Endothelial cell of umbilical vein (primary cell): ENCODE measurements around the gene FOS. TPM values are rescaled to one million over a fixed set of nuclear protein-coding genes. Genes with fewer than 3 reads are reported as not detected.

Experiments
- BruUV-seq: library from RNA; stranded (reverse); fragments of 400-500 nt; replicated peaks from 2 replicates; lab custom pipeline; 2021; lab: Mats Ljungman, UMichigan
- CTCF ChIA-PET: fragments of 300-600, 350-600 bp; sonication (Branson Sonifier 250); formaldehyde crosslinking; loops from one replicate; lab custom pipeline; 2021; ENCODE audit warnings: antibody characterized with exemption, inconsistent platforms; lab: Charles Lee
- POLR2A ChIA-PET: fragments of 300-600, 350-600 bp; sonication (Branson Sonifier 250); formaldehyde crosslinking; loops from one replicate; lab custom pipeline; 2021; ENCODE audit warnings: antibody characterized with exemption, inconsistent platforms; lab: Charles Lee
- DNase-seq: peaks from one replicate; pipeline ENCODE4 v3.0.0-alpha.2; 2011; ENCODE audit warnings: low read depth, low spot score
- FAIRE-seq: peaks from 2 replicates; lab custom pipeline; 2011; peaks lifted over from hg19 to GRCh38; lab: Jason Lieb, UNC
- H2AFZ ChIP-seq: 2 replicates; pipeline ENCODE4 v1.6.0; 2012; ENCODE audit warnings: low read depth, low read length, control low read depth, inconsistent platforms
- H3K27ac ChIP-seq: 2 replicates; pipeline ENCODE4 v1.5.1; 2011; ENCODE audit warnings: low read depth, mild to moderate bottlenecking, control low read depth, low read length, moderate library complexity; ENCODE audit not compliant: insufficient read depth
- H3K27me3 ChIP-seq, 2 experiments: 2 replicates each; pipeline versions ENCODE4 v1.6.0 to v1.6.1; 2011; ENCODE audit warnings: low read length in 2 of 2, mixed read lengths in 1 of 2; ENCODE audit not compliant: control insufficient read depth in 2 of 2, insufficient read depth in 2 of 2
- H3K36me3 ChIP-seq, 2 experiments: 2 replicates in 1 of 2; 3 replicates in 1 of 2; pipeline ENCODE4 v1.5.1; 2011; ENCODE audit warnings: low read length in 2 of 2, mild to moderate bottlenecking in 1 of 2, moderate library complexity in 1 of 2; ENCODE audit not compliant: control insufficient read depth in 2 of 2, insufficient read depth in 2 of 2; ENCODE audit errors: extremely low read depth in 1 of 2
- H3K4me1 ChIP-seq: 3 replicates; pipeline ENCODE4 v1.5.1; 2011; ENCODE audit warnings: mild to moderate bottlenecking, low read length; ENCODE audit not compliant: control insufficient read depth, insufficient read depth; ENCODE audit errors: extremely low read depth
- H3K4me2 ChIP-seq: 2 replicates; pipeline ENCODE4 v1.6.1; 2011; ENCODE audit warnings: low read length, control low read depth, mixed read lengths; ENCODE audit not compliant: insufficient read depth
- H3K4me3 ChIP-seq, 3 experiments: fragments of 200-600 bp in 1 of 3; sonication (generic), shearing (Covaris generic) in 1 of 3; replicated peaks in 1 of 3; 2 replicates each; pipeline ENCODE4 v1.5.1; 2011 to 2016; ENCODE audit warnings: control low read depth in 3 of 3, low read length in 3 of 3, mild to moderate bottlenecking in 2 of 3, inconsistent platforms in 1 of 3, low read depth in 1 of 3, moderate library complexity in 1 of 3; ENCODE audit not compliant: insufficient read depth in 1 of 3
- H3K79me2 ChIP-seq: 2 replicates; pipeline ENCODE4 v1.6.0; 2012; ENCODE audit warnings: low read length, inconsistent platforms; ENCODE audit not compliant: control insufficient read depth, insufficient read depth
- H3K9ac ChIP-seq: replicated peaks from 2 replicates; pipeline ENCODE3; 2011; ENCODE audit warnings: low read length, control low read depth; ENCODE audit not compliant: insufficient read depth; ENCODE audit errors: extremely low read depth
- H3K9me1 ChIP-seq: replicated peaks from 3 replicates; pipeline ENCODE4 v1.6.0; 2011; ENCODE audit warnings: mild to moderate bottlenecking, low read length; ENCODE audit not compliant: control insufficient read depth, insufficient read depth; ENCODE audit errors: extremely low read depth
- H3K9me3 ChIP-seq: replicated peaks from 2 replicates; pipeline ENCODE4 v1.5.1; 2012; ENCODE audit warnings: low read length, inconsistent platforms; ENCODE audit not compliant: control insufficient read depth, insufficient read depth
- H4K20me1 ChIP-seq: replicated peaks from 2 replicates; pipeline ENCODE3; 2011; ENCODE audit warnings: mild to moderate bottlenecking, low read length; ENCODE audit not compliant: control insufficient read depth, insufficient read depth; ENCODE audit errors: extremely low read depth
- FOS ChIP-seq: IDR thresholded peaks from 2 replicates; pipeline ENCODE4 v1.6.1; 2011; ENCODE audit warnings: mild to moderate bottlenecking, low read length, moderate library complexity, borderline replicate concordance; ENCODE audit not compliant: insufficient read depth
- JUN ChIP-seq: IDR thresholded peaks from 2 replicates; pipeline ENCODE4 v1.6.1; 2011; ENCODE audit warnings: borderline replicate concordance, low read depth; ENCODE audit not compliant: insufficient read length, insufficient read depth
- MYC ChIP-seq: IDR thresholded peaks from one replicate; pipeline ENCODE4 v1.6.1; 2011; ENCODE audit warnings: mild to moderate bottlenecking, low read depth, low read length
- POLR2AphosphoS5 ChIP-seq: IDR thresholded peaks from 2 replicates; pipeline ENCODE4 v1.6.1; 2012; ENCODE audit warnings: low read depth, mild to moderate bottlenecking, control low read depth, low read length, moderate library complexity; ENCODE audit not compliant: insufficient read depth
- dilution Hi-C: fragments of 300-500 bp; cut with MboI; formaldehyde crosslinking; loops from one replicate; pipeline ENCODE4 v1.15.0; 2019; ENCODE audit warnings: low sequenced_read_pairs; ENCODE audit not compliant: extremely low pct_ligation_motif_present
- intact Hi-C: fragments of 100-400 bp; cut with micrococcal nuclease; formaldehyde crosslinking; loops from one replicate; pipeline ENCODE4 v1.10.0; 2022
- polyA plus RNA-seq, 4 experiments: library from polyadenylated mRNA; depleted of rRNA in 3 of 4; stranded (reverse) in 3 of 4; unstranded in 1 of 4; fragments of >200 nt; gene quantifications; 2 replicates each; pipeline versions ENCODE4 v1.2.1 to v1.2.3, GENCODE V29; 2011 to 2012; ENCODE audit warnings: missing spikeins in 1 of 4
- total RNA-seq: library from RNA; stranded (reverse); gene quantifications from 2 replicates; pipeline ENCODE4 v1.2.3, GENCODE V29; 2021

Gene FOS
- total and polyA plus RNA-seq, 2 donors (not counting 3 experiments of a cell fraction or from before 2014, with no cell fraction given) = 9.2 to 41.6 TPM

DNA sequence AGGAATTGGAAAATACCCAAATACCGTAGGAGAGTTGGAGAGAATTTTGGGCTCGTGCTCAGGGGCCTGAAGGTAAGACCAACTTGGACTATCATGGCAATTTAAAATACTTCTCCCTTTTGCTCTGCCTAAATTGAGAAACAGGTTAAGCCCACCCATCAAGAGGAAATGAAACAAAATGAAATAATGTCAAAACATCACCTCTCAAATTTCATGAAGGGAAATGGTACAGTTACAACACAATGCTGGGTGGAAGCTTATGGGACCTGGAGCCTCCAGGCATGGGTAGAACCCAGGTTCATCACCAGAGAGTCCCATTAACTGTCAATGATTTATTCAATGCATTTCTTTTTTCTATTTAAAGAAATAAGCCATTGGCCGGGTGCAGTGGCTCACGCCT, 33.7 kb downstream of the FOS start:
- Histone ChIP-seq H3K27ac (no peak overlapping the region), H3K9me3 (no peaks in the 10 kb centered on the region), H3K79me2 (no peaks in the 10 kb centered on the region), H2AFZ (no peak overlapping the region), H3K4me3 (no peak overlapping the region), H3K9ac (no peak overlapping the region), H3K4me2 (no peak overlapping the region), H3K9me1 (no peaks in the 10 kb centered on the region), H3K36me3 (no peaks in the 10 kb centered on the region), H4K20me1 (no peaks in the 10 kb centered on the region), H3K27me3 (peaks cover 4 to 9% of the 10 kb centered on the region in 2 experiments), H3K4me1 (peaks cover 3% of the 10 kb centered on the region)
- dilution Hi-C loops (no loop called here), intact Hi-C loops (loop anchor here (5.0 kb wide), 1 partner anchor 115 kb away; the partner anchor contains the start of gene JDP2)
- ChIA-PET CTCF (interaction anchor here (1.0 to 5.5 kb wide), 3 partner anchors 116 to 177 kb away, joined by 3 to 141 read pairs (median 3); partner anchors contain the start of gene JDP2), POLR2A (no interaction called here)
- FAIRE-seq (no peak), DNase-seq (no peak)
- TF ChIP-seq MYC = no peak
- no TSS peak for BruUV-seq

GRCh38 chr14:75313294-75313693, 34.7 kb downstream of the FOS start:
- POLR2A ChIA-PET = no interaction called here
- no peaks in the 10 kb centered on the region for H3K79me2 ChIP-seq
- no peak for DNase-seq
- H4K20me1 ChIP-seq = no peaks in the 10 kb centered on the region
- no peaks in the 10 kb centered on the region for H3K9me1 ChIP-seq
- BruUV-seq = no TSS peak
- no peak for TF ChIP-seq FOS
- TF ChIP-seq JUN = no peak
- TF ChIP-seq MYC = no peak
- no peak for TF ChIP-seq POLR2AphosphoS5
- peaks cover 4 to 11% of the 10 kb centered on the region in 2 experiments for H3K27me3 ChIP-seq
- no peak overlapping the region for H3K4me2 ChIP-seq
- no peak overlapping the region for H3K9ac ChIP-seq
- no peaks in the 10 kb centered on the region for H3K9me3 ChIP-seq
- CTCF ChIA-PET = interaction anchor here (1.0 kb wide), 2 partner anchors 115 to 175 kb away, joined by 3 read pairs; partner anchors contain the start of gene JDP2
- H3K4me1 ChIP-seq = peaks cover 3% of the 10 kb centered on the region
- H3K4me3 ChIP-seq = no peak overlapping the region
- no peak overlapping the region for H3K27ac ChIP-seq
- intact Hi-C loops = loop anchor here (5.0 kb wide), 1 partner anchor 114 kb away; the partner anchor contains the start of gene JDP2
- dilution Hi-C loops = no loop called here
- H3K36me3 ChIP-seq = no peaks in the 10 kb centered on the region
- no peak overlapping the region for H2AFZ ChIP-seq
- FAIRE-seq = no peak
